NCI-H1105 (cell line): Measurements from ENCODE around the gene BBOX1.
"Not testable (repeated sequence)": the region's sequence is repeated elsewhere in the genome, so short reads cannot be mapped to it uniquely, and the experiment has no call there.

Experiments used
- DNase-seq: peaks from one replicate; lab custom pipeline; 2025; lab: John Stamatoyannopoulos, UW

The BBOX1 gene

GRCh38 chr11:27084518-27084917 lies 43.9 kb downstream of the BBOX1 start:
- DNase-seq: no peak

- no peak for DNase-seq
Observed at GRCh38 chr11:27085111-27085510, 44.5 kb downstream of the BBOX1 start.

- no peak for DNase-seq
Observed at GRCh38 chr11:27085605-27086004, 45.0 kb downstream of the BBOX1 start.

DNA sequence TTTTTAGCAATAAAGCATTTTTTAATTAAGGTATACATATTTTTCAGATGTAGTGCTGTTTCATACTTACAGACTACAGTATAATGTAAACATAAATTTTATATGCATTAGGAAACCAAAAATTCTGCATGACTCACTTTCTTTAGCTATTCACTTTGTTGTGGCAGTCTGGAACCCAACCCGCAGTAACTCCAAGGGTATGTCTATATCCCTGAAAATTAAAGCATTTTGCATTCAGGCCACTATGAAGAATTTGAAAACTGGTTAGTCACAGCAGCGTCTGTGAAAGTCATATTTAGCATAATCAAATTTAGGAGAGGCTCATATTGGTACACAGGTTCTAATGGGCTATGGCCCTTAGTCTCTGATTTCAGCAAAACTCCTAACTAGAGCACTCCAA lies 46.8 kb downstream of the BBOX1 start:
- DNase-seq: no peak

GRCh38 chr11:27088353-27088752 lies 47.7 kb downstream of the BBOX1 start:
- DNase-seq: peak; percentile 86

- no peak for DNase-seq
Observed at GRCh38 chr11:27089746-27090145, 49.1 kb downstream of the BBOX1 start.

- DNase-seq: not testable (repeated sequence)
Observed at GRCh38 chr11:27090357-27090948, 49.8 kb downstream of the BBOX1 start.

DNA sequence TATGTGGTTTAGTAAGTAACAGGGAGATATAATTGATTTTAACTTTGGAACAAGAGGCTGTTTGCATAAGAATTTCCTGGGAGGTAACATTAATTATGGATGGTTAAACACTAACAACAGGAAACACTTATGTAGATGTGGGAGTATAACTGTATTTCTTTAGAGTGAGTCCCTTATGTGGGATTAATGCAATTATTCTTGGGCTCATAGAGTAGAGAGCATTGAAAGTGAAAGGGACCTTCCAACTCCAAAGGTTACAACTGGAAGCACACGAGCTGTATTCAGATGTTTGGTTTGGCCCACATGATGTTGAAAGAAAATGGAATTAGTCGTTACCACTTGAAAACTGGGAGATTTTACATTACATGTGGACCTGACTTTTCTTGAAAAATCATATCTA lies 53.5 kb downstream of the BBOX1 start:
- DNase-seq: no peak

DNA sequence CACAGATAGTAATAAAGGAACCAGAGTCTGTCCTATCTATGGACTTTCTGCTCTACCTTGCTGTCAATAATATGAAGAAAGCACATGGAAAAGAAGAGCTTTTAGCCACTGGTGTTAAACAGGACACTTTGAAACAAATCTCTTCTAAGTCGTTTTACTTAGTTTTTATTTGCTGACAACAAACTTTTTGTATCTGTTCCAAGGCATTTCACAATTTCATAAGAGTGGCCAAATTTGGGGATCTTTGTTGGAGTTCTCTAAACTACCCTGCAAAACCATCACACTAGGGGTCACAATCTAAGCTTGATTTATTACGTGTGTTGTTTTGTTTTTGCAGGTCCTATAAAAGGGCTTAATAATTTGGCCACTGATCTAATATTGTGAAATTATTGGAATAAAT lies 54.4 kb downstream of the BBOX1 start:
- no peak for DNase-seq

DNA sequence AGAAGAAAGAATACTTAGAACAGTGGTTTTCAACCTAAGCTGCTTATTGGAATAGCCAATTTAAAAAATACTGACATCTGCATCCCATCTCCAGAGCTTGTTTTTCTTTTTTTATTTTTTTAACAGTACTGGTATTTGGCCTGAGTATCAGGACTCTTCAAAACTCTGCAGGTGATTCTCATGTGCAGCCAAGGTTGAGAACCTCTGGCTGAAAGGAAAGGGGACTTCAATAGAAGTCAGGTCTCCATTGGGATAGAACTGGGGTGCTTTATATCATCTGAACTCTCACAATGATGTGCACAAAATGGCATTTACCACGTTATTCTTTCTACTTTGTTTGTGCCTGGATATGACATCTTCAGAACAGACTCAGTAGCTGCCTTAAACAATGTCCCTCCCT lies 55.3 kb downstream of the BBOX1 start:
- DNase-seq: no peak

DNA sequence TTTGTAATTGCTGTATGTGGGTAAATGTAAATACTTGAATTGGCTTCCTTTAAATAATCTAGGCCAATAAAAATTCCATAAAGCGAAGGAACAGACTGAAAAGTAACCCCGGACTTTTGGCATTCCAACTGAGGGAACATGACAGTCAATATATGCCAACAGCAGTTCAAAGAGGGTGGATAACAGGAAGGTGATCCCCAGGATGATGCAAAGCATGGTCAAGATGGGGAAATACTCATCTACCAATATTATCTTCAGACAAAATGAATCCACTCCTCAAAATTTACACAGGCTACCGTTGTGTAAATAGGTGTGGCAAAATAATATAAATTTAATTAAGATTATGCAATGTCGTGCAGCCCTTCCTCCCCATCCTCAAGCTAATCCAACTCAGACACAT lies 56.9 kb downstream of the BBOX1 start:
- DNase-seq: no peak

GRCh38 chr11:27100534-27100933 lies 59.9 kb downstream of the BBOX1 start:
- peak; percentile 94 for DNase-seq

DNA sequence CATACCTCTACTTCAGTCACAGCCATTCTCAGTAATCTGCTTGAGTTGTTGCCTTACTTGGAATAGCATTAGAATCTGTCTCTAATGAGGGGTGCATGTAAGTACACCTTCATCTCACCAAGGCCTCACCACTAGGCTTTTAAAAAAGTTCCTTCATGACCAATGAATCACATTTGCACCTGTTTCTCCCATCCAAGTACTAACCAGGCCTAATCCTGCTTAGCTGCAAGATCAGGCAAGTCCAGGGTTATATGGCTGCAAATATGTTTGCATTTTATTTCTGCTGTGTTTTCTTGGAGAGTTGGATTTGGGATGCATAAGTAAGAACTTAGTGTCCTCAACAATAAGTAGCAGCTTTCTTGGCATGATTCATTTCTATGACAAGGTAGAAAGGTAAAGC lies 66.9 kb downstream of the BBOX1 start:
- no peak for DNase-seq

- no peak for DNase-seq
Observed at GRCh38 chr11:27108809-27109208, 68.2 kb downstream of the BBOX1 start.

DNA sequence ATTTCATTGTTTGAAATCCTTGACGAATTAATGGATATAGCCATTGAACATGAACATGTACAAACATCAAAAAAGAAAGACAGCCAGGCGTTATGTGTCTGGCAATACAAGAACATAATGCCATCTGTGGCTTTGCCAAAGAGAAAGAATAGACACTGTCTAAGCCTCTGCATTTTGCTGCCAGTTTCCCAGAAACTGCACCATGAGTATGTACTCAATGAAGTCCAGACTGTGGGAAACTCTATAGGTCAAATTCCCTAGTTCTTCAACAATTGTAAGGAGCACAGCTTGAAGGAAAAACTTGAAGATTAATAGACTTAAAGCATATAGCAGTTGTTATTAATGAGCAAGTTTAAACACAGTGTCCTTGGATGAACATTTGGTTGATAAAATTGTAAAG lies 71.3 kb downstream of the BBOX1 start:
- no peak for DNase-seq

DNA sequence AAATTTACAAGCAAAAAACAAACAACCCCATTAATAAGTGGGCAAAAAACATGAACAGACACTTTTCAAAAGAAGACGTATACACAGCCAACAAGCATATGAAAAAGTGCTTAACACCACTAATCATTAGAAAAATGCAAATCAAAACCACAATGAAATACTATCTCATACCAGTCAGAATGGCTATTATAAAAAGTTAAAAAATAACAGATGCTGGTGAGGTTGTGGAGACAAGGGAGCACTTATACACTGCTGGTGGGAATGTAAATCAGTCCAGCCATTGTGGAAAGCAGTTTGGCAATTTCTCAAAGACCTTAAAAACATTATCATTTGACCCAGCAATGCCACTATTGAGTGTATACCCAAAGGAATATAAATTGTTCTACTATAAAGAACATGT lies 72.3 kb downstream of the BBOX1 start:
- DNase-seq: no peak

- DNase-seq: no peak
Observed at GRCh38 chr11:27115051-27115650, 74.5 kb downstream of the BBOX1 start.

GRCh38 chr11:27116684-27117083 lies 76.1 kb downstream of the BBOX1 start:
- no peak for DNase-seq

DNA sequence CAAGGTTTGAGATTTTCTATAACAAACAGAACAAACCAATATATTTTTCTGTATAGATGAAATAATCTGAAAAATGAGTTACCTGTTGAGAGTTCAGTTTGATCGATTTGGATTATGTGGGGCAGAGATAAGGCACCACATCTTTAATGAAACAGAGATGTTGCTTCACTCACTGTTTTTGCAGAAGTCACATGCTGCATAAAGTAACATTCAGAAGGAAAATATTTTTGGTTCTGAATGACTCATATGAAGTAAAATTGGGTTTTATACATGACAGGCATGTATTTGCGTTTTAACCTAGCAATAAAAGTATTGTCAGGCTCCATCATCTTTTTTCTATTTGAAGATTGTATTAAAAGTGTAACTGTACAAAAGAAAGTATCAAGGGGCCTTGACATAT lies 77.8 kb downstream of the BBOX1 start:
- DNase-seq: no peak

GRCh38 chr11:27118949-27119348 lies 78.3 kb downstream of the BBOX1 start:
- DNase-seq: no peak

DNA sequence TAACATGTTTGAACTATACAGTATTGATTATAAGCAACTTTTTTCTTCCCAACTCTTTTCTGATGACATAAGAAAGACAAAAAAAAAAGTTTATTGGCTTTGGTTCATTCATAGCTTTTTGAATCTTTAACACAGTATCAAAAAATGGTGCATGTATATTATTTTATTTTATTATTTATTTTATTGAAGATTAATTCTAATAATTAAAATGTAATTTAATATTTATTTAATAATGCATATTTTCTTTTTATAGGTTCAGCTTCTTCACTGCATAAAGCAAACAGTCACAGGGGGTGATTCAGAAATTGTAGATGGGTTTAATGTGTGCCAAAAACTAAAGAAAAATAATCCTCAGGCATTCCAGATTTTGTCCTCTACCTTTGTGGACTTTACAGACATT lies 78.8 kb downstream of the BBOX1 start:
- DNase-seq: no peak

- DNase-seq: no peak
Observed at GRCh38 chr11:27120211-27120610, 79.6 kb downstream of the BBOX1 start.

GRCh38 chr11:27122001-27122400 lies 81.4 kb downstream of the BBOX1 start:
- no peak for DNase-seq

DNA sequence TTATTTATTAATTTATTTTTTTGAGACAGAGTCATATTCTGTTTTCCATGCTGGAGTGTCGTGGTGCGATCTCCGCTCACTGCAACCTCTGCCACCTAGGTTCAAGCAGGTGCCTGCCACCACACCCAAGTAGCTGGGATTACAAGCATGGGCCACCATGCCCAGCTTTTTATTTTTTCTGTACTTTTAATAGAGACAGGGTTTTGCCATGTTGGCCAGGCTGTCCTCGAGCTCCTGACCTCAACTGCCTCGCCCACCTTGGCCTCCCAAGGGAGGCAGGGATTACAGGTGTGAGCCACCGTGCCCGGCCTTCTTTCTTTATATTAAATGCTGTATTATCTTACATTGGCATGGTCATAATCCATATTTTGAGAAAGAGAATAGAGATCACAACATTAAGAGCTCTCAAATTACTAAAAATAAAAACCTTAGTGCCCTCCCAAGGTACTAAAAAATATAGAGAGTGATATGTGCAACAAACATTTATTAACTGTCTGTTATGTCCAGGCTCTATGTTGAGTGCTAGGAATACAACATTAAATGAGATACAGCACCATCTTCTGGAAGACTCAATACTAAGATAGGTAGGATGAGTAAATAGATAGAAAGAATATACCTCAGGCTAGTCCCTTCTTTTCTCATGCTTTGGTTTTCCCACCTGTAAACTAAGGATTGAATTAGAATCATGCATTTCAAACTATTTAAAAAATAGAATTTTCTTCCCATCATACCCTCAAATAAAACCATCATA lies 84.1 kb downstream of the BBOX1 start:
- no peak for DNase-seq
